DND-41 (cell line): ENCODE data around the gene HPCA.

Experiments
- EZH2 ChIP-seq: IDR thresholded peaks from 3 replicates; pipeline ENCODE4 v1.6.1; 2012; ENCODE audit warnings: borderline replicate concordance, low read depth, mild to moderate bottlenecking, moderate library complexity, low read length, inconsistent platforms; ENCODE audit not compliant: severe bottlenecking
- TF ChIP-seq, protein P1 (sequence below): IDR thresholded peaks from 2 replicates; pipeline ENCODE4 v1.5.1; 2012; ENCODE audit warnings: borderline replicate concordance, low read length, moderate library complexity, mild to moderate bottlenecking; ENCODE audit not compliant: poor library complexity, severe bottlenecking; ENCODE audit errors: extremely low read depth

- TF ChIP-seq, protein P1, sequence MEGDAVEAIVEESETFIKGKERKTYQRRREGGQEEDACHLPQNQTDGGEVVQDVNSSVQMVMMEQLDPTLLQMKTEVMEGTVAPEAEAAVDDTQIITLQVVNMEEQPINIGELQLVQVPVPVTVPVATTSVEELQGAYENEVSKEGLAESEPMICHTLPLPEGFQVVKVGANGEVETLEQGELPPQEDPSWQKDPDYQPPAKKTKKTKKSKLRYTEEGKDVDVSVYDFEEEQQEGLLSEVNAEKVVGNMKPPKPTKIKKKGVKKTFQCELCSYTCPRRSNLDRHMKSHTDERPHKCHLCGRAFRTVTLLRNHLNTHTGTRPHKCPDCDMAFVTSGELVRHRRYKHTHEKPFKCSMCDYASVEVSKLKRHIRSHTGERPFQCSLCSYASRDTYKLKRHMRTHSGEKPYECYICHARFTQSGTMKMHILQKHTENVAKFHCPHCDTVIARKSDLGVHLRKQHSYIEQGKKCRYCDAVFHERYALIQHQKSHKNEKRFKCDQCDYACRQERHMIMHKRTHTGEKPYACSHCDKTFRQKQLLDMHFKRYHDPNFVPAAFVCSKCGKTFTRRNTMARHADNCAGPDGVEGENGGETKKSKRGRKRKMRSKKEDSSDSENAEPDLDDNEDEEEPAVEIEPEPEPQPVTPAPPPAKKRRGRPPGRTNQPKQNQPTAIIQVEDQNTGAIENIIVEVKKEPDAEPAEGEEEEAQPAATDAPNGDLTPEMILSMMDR, result no peak
- no peak for TF ChIP-seq EZH2
These were observed 15.5 kb upstream of the HPCA start, which contains the start of gene FNDC5 for GRCh38 chr1:32870615-32871363.
